NCI-H146 (cell line): ENCODE measurements around the gene DCBLD1.

ENCODE experiments used
- DNase-seq: peaks from one replicate; lab custom pipeline; 2025; lab: John Stamatoyannopoulos, UW

Gene DCBLD1

GRCh38 chr6:117558818-117559217, 76.3 kb downstream of the DCBLD1 start:
- DNase-seq, result no peak

GRCh38 chr6:117559299-117559698, 76.8 kb downstream of the DCBLD1 start:
- DNase-seq, result no peak

- no peak for DNase-seq
Measured at GRCh38 chr6:117561128-117561527, 78.7 kb downstream of the DCBLD1 start.

- no peak for DNase-seq
Measured at GRCh38 chr6:117564681-117565080, 82.2 kb downstream of the DCBLD1 start.

GRCh38 chr6:117568247-117568646, 85.8 kb downstream of the DCBLD1 start:
- DNase-seq, result no peak

GRCh38 chr6:117568831-117569410, 86.4 kb downstream of the DCBLD1 start:
- no peak for DNase-seq

- no peak for DNase-seq
Measured at GRCh38 chr6:117573006-117573680, 90.7 kb downstream of the DCBLD1 start.

- no peak for DNase-seq
Measured at GRCh38 chr6:117574198-117574597, 91.7 kb downstream of the DCBLD1 start.

- DNase-seq, result no peak
Measured at GRCh38 chr6:117585647-117586046, 103.2 kb downstream of the DCBLD1 start.

- no peak for DNase-seq
Measured at GRCh38 chr6:117590447-117590846, 108.0 kb downstream of the DCBLD1 start.

- DNase-seq, result no peak
Measured at GRCh38 chr6:117591405-117591804, 108.9 kb downstream of the DCBLD1 start.

GRCh38 chr6:117592983-117593759, 110.7 kb downstream of the DCBLD1 start:
- no peak for DNase-seq

GRCh38 chr6:117595099-117595923, 112.8 kb downstream of the DCBLD1 start:
- no peak for DNase-seq

- no peak for DNase-seq
Measured at GRCh38 chr6:117597755-117598154, 115.3 kb downstream of the DCBLD1 start.
